Ishikawa (cell line): ENCODE measurements around the gene BOK.

Source experiments
- CEBPB ChIP-seq: IDR thresholded peaks from 2 replicates; pipeline ENCODE4 v1.6.1; 2012
- CREB1 ChIP-seq: IDR thresholded peaks from 2 replicates; pipeline ENCODE4 v1.6.1; 2012; ENCODE audit warnings: low read depth
- EGR1 ChIP-seq: IDR thresholded peaks from 2 replicates; pipeline ENCODE4 v1.6.1; 2012
- EP300 ChIP-seq: IDR thresholded peaks from 2 replicates; pipeline ENCODE4 v1.6.1; 2012; ENCODE audit warnings: borderline replicate concordance
- RAD21 ChIP-seq: IDR thresholded peaks from 2 replicates; pipeline ENCODE4 v1.6.1; 2012; ENCODE audit warnings: low read depth
- TAF1 ChIP-seq: IDR thresholded peaks from 2 replicates; pipeline ENCODE4 v1.6.1; 2012; ENCODE audit warnings: low read depth, mild to moderate bottlenecking
- YY1 ChIP-seq: IDR thresholded peaks from 2 replicates; pipeline ENCODE4 v1.6.1; 2012; ENCODE audit warnings: low read depth
- TF ChIP-seq, protein P1 (sequence below): IDR thresholded peaks from 2 replicates; pipeline ENCODE4 v1.6.1; 2012
- TF ChIP-seq, protein P2 (sequence below): IDR thresholded peaks from 2 replicates; pipeline ENCODE4 v1.6.1; 2012; ENCODE audit warnings: low read depth, mild to moderate bottlenecking
- TF ChIP-seq, protein P3 (sequence below): IDR thresholded peaks from 2 replicates; pipeline ENCODE4 v1.6.1; 2012

DNA sequence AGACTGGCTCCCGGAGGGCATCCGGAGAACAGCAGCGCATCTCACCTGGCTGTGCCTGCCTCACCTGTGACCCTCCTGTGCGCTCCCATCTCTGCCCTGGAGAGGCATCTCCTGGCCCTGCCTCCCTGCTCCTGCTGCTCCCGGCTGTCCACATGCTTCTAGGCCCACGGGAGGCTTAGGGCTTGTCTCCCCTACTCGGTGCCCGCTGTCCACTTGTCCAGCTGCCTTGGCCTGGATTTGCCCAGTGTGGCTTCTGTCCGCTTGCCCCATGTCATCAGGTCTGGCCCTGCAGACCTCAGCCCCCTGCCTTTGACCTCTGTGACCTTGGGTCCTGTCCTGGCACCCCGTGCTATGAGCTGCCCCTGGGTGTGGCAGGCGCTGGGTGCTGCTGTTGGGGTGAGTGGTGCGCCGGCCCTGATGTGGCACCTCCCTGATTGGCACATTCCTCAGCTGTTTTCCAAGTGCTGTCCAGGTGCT lies 4.5 kb downstream of the BOK start:
- TF ChIP-seq CREB1 (no peak), RAD21 (no peak), EP300 (no peak), CEBPB (no peak), TAF1 (no peak), EGR1 (no peak), YY1 (no peak)
- TF ChIP-seq, protein P1, sequence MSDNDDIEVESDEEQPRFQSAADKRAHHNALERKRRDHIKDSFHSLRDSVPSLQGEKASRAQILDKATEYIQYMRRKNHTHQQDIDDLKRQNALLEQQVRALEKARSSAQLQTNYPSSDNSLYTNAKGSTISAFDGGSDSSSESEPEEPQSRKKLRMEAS = no peak
- TF ChIP-seq, protein P2, sequence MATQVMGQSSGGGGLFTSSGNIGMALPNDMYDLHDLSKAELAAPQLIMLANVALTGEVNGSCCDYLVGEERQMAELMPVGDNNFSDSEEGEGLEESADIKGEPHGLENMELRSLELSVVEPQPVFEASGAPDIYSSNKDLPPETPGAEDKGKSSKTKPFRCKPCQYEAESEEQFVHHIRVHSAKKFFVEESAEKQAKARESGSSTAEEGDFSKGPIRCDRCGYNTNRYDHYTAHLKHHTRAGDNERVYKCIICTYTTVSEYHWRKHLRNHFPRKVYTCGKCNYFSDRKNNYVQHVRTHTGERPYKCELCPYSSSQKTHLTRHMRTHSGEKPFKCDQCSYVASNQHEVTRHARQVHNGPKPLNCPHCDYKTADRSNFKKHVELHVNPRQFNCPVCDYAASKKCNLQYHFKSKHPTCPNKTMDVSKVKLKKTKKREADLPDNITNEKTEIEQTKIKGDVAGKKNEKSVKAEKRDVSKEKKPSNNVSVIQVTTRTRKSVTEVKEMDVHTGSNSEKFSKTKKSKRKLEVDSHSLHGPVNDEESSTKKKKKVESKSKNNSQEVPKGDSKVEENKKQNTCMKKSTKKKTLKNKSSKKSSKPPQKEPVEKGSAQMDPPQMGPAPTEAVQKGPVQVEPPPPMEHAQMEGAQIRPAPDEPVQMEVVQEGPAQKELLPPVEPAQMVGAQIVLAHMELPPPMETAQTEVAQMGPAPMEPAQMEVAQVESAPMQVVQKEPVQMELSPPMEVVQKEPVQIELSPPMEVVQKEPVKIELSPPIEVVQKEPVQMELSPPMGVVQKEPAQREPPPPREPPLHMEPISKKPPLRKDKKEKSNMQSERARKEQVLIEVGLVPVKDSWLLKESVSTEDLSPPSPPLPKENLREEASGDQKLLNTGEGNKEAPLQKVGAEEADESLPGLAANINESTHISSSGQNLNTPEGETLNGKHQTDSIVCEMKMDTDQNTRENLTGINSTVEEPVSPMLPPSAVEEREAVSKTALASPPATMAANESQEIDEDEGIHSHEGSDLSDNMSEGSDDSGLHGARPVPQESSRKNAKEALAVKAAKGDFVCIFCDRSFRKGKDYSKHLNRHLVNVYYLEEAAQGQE = peak; percentile 40; the same call in 1 of the 2 replicates
- TF ChIP-seq, protein P3, sequence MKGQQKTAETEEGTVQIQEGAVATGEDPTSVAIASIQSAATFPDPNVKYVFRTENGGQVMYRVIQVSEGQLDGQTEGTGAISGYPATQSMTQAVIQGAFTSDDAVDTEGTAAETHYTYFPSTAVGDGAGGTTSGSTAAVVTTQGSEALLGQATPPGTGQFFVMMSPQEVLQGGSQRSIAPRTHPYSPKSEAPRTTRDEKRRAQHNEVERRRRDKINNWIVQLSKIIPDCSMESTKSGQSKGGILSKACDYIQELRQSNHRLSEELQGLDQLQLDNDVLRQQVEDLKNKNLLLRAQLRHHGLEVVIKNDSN = no peak
